GM19099 (cell line): Measurements from ENCODE around the gene TRAPPC3.

Experiments used
- POLR2A ChIP-seq: IDR thresholded peaks from 3 replicates; pipeline ENCODE4 v1.6.1; 2011; ENCODE audit warnings: low read depth; ENCODE audit not compliant: insufficient read length; ENCODE audit errors: extremely low read depth

The TRAPPC3 gene

DNA sequence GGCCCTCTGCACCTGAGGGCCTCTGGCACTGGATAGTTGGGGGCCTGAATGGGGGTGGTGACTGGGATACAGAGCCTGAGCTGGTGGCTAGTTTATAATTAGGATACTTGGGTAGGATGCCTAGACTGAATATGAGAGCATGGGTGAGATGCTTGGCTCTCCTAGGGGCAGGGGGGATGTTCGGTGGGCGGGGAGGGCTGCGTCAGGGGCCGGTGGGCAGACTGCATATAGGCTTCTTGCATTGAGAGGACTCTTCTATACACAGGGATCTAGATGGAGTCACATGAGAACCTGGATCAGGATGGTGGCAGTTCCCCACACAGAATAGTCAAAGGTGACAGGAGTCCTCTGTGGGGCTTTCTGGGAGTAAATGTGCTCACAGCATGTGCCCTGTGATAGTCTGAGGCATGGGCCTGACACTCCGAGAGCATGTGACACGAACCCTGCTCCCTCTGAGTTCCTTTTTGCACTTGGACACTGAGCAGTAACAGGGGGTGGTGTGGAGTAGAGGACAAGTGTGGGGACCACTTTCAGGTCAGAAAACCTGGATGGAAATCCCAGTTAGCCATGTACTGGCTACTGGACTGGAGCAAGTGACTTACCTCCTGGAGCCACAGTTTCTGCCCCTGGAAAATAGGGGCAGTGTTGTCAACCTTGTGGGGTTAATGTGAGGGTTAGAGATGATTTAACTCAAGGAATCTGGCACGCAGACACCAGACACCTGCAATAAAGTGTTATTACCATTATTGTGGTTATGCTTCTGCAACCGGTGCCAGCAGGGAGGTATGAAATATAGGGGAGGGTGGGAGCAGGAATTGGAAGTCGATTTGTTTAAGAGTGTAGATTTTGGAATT lies 8.9 kb upstream of the TRAPPC3 start:
- TF ChIP-seq POLR2A = no peak

DNA sequence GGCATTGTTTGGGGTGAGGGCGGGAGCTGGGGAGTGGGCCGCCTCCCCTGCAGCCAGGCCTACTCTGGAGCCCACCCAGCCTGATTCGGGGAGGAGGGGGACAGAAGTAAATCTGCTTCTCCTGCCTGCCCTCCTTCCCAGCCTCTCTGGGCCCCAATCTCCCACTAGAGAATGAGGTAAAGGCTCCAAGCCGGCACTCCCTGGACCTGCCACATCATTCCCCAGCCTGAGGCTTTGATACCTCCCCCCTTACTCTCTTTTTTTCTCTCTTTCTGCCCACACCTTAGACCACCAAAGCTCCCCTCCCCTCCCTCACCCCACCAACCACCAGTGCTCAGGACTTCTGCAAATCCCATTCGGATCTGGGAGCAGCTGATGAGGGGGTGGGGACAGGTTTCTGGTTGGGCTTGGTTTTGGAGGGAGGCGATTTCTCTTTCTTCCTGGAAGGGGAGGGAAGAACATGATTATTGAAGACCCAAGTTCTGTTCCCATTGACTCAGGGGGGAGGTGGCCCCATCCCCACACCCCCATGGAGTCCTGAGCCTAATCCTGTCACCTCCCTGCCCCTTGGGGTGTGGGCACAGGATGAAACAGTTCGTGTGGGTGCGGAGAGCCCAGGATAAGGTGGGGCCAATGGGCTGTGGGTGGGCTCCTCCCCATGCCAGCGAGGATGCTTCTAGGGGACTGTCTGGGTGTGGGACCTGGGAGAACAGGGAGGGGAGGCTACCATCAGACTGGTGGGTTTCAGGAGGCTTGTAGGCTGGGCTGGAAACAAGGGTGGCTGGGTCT lies 8.0 kb upstream of the TRAPPC3 start:
- TF ChIP-seq POLR2A = no peak

DNA sequence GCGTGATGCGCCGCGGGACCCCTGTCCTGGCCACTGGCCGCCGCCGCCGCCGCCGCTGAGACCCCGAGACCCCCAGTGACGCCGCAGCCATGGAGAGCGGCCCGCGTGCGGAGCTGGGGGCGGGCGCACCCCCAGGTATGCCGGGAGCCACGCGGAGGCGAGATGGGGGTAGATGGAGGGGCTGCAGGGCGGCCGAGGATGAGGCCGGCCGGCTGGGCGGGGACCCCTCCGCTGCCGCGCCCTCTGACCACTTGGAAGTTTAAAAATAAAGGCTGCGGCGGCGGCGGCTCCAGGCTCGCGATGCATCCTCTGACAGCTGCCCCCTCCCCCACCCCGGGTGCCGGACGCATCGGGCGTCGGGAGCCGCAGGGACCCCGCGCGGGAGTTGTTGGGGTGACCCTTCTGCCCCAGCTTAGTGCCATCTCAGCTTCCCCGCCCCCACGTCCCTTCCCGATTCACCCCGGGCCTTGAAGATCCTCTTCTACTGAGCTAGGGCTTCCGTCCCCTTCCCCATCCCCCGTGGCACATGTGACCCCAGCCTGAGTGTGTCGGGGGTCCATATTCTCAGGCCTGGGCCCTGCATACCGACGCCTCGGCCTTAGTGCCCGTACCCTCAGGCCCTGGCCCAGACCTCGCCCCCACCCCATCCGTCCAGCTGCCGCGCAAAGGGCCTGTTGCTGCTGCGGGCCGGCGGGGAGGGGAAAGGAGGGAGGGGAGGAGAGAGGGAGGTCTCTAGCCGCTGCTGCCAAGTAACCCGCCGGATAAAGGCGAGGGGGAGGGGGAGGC lies 7.2 kb upstream of the TRAPPC3 start:
- peak; percentile 24 for TF ChIP-seq POLR2A

DNA sequence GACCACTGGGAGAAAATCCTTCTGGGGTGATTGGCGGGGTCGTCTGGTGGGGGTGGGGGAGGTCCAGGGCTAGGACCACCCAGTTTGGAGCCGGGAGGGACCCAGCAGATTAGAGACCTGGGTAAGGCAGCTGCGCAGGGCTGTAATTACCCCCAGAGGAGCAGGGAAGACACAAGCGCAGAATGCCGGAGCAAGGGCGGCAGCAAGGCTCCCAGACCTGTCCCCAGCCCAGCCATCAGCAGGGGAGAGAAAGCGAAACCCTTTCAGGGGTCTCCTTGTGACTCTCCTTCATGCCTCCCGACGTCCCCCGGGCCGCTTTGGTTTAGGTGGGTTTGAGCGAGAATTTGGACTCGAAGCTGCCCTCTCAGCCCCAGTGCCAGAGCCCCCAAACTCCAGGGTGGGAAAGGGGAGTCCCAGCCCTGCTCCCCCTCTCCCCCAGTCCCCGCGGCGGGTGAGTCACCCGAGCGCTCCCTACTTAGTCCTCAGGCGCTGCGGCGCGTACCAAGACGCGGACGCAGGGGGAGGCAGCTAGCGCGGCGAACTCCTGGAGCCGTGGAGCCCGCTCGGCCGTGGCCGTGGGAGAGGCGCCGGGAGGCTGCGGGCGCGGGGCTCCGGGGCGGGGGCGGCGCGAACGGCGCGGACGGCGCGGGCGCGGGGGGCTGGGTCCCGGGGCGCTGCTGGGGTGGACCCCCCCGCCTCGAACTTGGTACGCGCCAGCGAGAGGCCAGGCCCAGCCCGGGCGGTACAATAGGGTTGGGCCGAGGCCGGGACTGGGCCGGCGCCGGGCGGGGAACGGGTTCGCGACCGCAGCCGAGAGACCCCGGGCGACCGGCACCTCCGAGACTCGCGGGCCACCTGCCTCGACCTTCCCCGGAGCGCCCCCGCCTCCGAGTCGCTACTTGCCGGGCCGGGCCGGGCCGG lies 6.4 kb upstream of the TRAPPC3 start, which contains the start of gene MAP7D1:
Gene MAP7D1, plus strand, starts transcription at position 753 of the 921 bp plus-strand sequence. CDS start 258 bp downstream, outside the sequence.
- peak; percentile 88 for TF ChIP-seq POLR2A

DNA sequence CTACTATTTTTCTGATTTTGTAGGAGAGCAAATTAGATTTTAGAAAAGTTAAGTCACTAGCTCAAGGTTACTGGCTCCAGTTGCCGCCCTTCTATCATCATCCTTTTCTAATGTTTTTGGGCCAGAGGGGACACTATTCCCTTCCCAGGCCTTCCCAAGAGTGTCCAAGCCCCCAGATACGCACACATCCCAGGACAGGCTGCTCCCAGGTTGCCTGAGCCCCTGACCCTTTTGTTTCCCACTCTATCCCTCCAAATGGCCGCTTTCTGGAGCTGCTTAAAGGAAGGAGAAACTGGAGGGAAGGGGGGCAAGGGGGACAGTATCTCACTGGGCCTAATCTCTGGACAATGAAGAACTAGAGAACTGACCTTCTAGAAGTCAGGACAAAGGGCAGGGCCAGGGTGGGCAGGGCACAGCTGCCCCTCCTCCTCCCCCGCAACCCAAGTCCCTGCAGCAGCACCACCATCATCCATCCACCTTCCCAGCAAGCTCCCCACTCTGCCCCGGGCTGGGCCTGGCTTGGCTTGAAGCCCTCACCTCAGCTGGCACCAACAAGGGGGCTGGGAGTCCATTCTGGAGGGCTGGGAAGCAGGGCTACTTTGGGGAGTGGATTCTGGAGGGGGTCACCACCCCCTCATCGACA lies 5.6 kb upstream of the TRAPPC3 start:
- TF ChIP-seq POLR2A = no peak

DNA sequence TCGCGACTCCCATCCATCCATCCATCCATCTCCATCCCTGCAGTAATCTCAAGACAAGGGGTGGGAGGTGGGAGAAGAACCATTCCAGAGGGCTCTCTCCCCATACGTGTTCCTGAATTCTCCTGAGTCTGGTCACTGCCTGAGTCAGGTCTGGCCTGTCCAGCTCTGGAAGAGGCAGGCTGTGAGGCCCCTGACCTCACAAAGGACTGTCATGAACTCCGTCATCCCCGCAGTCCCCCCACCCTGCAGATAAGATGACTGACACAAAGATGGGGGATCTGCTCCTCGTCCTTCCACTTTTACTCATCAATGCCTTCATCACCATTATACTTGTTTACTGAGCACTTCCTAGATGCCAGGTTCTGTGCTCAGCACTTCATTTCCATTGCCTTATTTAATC lies 5.0 kb upstream of the TRAPPC3 start:
- no peak for TF ChIP-seq POLR2A

DNA sequence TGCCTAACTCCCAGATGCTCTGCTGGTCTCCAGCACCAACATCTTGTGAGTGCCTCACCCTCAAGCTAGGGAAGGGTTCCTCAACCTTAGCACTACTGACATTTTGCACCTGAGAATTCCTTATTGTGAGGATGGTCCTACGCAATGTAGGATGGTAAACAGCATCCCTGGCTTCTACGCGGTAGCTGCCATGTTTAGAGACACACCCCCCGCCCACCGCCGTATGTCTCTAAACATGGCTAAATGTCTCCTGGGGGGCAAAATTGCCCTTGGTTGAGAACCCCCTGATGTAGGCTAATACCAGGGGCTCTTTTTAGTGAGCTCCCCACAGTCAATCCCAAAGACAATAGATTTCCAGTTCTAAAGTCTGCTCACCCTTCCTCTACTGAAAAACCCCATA lies 4.2 kb upstream of the TRAPPC3 start:
- TF ChIP-seq POLR2A = no peak

DNA sequence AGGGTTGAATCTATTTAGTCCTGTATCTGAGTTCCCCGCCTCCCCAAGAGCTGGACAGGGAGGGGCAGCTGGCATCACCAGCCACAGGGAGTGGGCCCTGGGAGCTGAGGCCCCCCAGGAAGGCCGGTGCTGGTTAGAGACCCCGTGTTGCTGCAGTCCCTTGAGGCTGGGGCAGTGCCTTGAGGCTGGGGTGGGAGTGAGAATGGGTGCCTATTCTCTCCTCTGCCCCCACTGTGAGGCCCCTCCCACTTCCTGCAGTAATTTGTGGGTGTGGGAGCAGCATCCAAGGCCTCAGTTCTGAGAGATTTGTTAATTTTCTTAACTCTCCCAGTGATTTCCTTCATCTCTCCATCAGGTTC lies 2.5 kb upstream of the TRAPPC3 start:
- TF ChIP-seq POLR2A = peak; percentile 47

DNA sequence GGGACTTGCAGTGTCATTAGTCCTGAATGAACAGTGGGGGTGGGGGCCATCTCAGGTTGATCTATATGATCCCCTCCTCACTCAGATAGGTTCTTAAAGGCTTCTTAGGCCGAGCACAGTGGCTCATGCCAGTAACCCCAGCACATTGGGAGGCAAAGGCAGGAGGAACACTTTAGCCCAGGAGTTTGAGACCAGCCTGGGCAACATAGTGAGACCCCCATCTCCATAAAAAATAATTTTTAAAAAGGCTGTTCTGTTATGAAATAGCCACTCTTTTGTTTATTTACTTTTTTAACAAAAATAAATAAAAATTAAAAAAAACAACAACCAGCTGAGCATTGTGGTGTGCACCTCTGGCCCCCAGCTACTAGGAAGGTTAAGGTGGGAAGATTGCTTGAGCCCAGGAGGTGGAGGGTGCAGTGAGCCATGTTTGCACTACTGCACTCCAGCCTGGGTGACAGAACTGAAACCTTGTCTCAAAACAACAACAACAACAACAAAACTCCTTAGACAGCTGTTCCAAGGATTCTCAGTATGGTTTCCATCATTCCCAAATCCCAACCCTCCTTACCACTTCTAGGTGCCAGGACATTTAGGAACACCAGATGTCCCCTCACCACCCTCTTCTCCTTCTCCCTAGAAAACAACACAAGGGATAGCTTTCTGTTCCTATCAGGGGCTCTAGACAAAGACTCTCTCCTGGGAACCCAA lies 2.0 kb upstream of the TRAPPC3 start:
- no peak for TF ChIP-seq POLR2A

DNA sequence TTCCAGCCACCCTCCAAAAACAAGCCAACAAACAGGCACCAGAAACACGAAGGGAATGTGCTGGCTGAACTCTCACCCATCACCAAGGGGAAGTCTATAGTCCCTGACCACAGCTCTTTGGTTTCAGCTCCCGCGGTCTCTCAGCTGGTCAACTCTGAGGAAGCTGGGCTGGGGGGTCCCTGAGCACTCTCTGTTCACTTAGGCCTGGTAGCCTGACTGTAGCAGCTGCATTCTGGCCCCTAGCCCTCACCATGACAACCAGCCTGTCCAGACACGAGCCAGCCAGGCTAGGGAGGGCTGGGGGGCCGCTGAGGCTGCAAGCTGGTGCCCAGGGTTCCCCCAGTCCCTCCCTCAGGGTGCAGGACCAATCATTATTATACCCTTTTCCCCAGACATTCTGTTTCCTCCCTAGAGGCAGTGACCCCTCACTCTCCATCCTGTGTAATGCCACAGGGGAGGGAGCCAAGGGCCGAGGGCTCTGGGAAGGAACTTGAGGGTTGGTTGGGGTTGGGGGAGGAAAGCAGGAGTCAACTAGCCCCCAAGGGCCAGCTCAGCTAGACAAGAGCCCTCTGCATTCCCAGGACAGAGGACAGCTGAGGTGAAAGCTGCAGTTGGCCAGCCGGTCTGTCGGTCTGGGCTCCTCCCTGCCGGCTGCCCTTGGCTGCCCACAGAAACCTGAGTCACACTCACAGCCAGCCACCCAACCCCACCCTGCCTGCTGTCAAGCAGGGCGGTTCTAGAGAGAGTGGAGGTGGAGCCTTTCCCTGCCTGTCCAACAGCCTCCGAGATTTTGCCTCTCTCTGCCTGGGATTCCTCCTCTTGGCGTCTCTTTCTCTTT lies 1.2 kb upstream of the TRAPPC3 start:
- TF ChIP-seq POLR2A = peak; percentile 72

DNA sequence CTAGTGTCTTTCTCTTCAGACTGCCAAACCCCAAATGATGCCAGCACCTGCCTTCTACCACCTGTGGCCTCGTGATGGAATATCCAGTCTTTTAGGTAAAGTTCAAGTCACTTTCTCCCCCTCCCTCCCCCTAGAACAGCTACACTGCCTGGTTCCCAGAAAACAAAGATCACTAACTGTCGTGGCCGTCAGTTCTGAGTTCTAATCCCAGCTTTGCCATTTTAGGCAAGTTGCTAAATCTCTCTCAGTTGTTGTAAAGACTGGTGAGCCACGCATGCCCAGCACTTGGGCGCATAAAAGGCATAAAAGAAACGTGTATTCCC lies 648 bp upstream of the TRAPPC3 start:
- TF ChIP-seq POLR2A = no peak

DNA sequence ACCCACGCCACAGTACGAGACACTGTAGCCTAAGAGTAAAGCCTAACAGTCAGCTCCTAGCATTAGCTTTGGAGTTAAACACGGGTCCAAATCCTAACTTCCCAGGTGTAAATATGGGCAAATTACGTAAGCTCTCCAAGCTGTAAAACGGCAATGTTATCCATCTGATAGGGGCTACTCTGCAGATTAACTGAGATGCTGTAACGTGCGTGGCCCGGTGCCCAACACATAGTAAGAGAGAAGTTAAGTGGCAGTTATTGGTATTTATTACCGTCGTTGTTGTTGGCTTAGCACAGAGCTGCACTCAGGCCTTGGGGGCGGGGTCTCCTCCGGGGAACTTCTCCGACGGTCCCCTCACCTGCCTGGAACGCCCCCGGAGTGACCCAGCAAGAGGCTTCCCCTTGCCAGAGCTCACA lies 457 bp downstream of the TRAPPC3 start:
- TF ChIP-seq POLR2A = no peak
